ENCODE results near the gene GARS1.
"Not testable (repeated sequence)": the region's sequence is repeated elsewhere in the genome, so short reads cannot be mapped to it uniquely, and the experiment has no call there.

GARS1 gene

GRCh38 chr7:30575910-30576309 is 18.8 kb upstream of the GARS1 start:
- no peak for DNase-seq

GRCh38 chr7:30583181-30583580 is 11.5 kb upstream of the GARS1 start:
- DNase-seq, result no peak

- DNase-seq, result no peak
These were observed 10.3 kb upstream of the GARS1 start for GRCh38 chr7:30584415-30584814.

GRCh38 chr7:30584965-30585364 is 9.7 kb upstream of the GARS1 start:
- DNase-seq, result no peak

GRCh38 chr7:30585675-30586074 is 9.0 kb upstream of the GARS1 start:
- no peak for DNase-seq

GRCh38 chr7:30587547-30587946 is 7.1 kb upstream of the GARS1 start:
- DNase-seq, result not testable (repeated sequence)

- no peak for DNase-seq
These were observed 5.6 kb upstream of the GARS1 start for GRCh38 chr7:30589111-30589510.

- peak; percentile 47 for DNase-seq
These were observed 584 bp upstream of the GARS1 start for GRCh38 chr7:30594048-30594539.

GRCh38 chr7:30595436-30596013 is 847 bp downstream of the GARS1 start:
- DNase-seq, result no peak

GRCh38 chr7:30596014-30596641 is 1.4 kb downstream of the GARS1 start:
- DNase-seq, result no peak

GRCh38 chr7:30596721-30597120 is 2.0 kb downstream of the GARS1 start:
- no peak for DNase-seq

GRCh38 chr7:30598121-30598876 is 3.6 kb downstream of the GARS1 start:
- DNase-seq, result no peak

- no peak for DNase-seq
These were observed 10.2 kb downstream of the GARS1 start for GRCh38 chr7:30604901-30605300.

GRCh38 chr7:30605832-30606231 is 11.2 kb downstream of the GARS1 start:
- DNase-seq, result no peak

- DNase-seq, result no peak
These were observed 18.1 kb downstream of the GARS1 start for GRCh38 chr7:30612658-30613265.

- no peak for DNase-seq
These were observed 19.0 kb downstream of the GARS1 start for GRCh38 chr7:30613366-30614325.

GRCh38 chr7:30616318-30616717 is 21.6 kb downstream of the GARS1 start:
- no peak for DNase-seq

GRCh38 chr7:30617359-30617758 is 22.7 kb downstream of the GARS1 start:
- DNase-seq, result no peak

- DNase-seq, result no peak
These were observed 23.5 kb downstream of the GARS1 start for GRCh38 chr7:30618080-30618676.

GRCh38 chr7:30618961-30619360 is 24.3 kb downstream of the GARS1 start:
- DNase-seq, result no peak

GRCh38 chr7:30625283-30625682 is 30.6 kb downstream of the GARS1 start:
- no peak for DNase-seq

- DNase-seq, result no peak
These were observed 32.3 kb downstream of the GARS1 start for GRCh38 chr7:30627026-30627425.
